GM10847 (cell line): ENCODE results near the gene COX4I1.

Experiments used
- POLR2A ChIP-seq: IDR thresholded peaks from 2 replicates; pipeline ENCODE4 v1.6.1; 2011; ENCODE audit not compliant: insufficient read length; ENCODE audit errors: extremely low read depth

COX4I1 gene

GRCh38 chr16:85799497-85800320 is at the start of gene COX4I1, which contains the start of gene EMC8:
Gene COX4I1 (plus strand): TSS chr16:85799695. CDS start chr16:85801206, 1,511 bp downstream.
Gene EMC8 (minus strand): TSS chr16:85799544. CDS start chr16:85799295, 249 bp downstream.
- peak; percentile 96 for TF ChIP-seq POLR2A

GRCh38 chr16:85749771-85750145 is 49.7 kb upstream of the COX4I1 start:
- no peak for TF ChIP-seq POLR2A

DNA sequence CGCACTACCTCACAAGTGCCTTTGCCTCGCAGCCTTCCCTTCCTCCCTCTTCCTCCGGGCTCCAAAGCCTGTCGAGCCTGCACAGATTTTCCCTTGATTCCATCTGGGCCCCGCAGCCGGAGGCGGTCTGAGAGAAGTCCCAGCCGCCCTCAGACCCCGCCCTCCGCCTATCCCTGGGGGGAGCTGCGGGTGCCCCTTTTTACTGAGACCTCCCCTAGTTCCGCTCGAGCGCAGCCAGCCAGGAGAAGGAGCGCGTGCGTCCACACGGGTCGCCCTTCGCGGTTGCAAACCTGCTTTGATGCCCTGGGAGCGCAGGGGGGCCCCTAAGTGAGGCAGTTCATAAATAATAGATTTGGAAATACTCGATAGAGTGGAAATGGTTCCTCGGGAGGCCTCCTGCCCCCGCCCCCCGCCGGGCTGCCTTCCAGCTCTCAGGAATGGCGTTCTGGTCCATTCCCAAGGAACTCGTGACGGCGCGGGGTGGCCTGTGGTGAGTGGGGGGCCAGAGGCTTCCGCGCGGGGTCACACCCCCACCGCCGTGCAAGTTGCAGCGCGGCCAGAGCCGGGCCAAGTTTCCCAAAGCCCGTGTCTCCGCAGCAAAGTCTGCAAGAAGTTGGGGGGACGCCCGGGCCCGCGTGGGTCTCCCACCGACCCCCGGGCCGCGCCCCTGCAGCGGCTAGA is 49.2 kb upstream of the COX4I1 start:
- peak; percentile 1 for TF ChIP-seq POLR2A

- peak; percentile 9 for TF ChIP-seq POLR2A
These were observed 48.4 kb upstream of the COX4I1 start, which contains the start of gene C16orf74 for GRCh38 chr16:85750827-85751697. Gene C16orf74 (minus strand): TSS chr16:85751096. CDS start chr16:85735217, 15,879 bp downstream.

DNA sequence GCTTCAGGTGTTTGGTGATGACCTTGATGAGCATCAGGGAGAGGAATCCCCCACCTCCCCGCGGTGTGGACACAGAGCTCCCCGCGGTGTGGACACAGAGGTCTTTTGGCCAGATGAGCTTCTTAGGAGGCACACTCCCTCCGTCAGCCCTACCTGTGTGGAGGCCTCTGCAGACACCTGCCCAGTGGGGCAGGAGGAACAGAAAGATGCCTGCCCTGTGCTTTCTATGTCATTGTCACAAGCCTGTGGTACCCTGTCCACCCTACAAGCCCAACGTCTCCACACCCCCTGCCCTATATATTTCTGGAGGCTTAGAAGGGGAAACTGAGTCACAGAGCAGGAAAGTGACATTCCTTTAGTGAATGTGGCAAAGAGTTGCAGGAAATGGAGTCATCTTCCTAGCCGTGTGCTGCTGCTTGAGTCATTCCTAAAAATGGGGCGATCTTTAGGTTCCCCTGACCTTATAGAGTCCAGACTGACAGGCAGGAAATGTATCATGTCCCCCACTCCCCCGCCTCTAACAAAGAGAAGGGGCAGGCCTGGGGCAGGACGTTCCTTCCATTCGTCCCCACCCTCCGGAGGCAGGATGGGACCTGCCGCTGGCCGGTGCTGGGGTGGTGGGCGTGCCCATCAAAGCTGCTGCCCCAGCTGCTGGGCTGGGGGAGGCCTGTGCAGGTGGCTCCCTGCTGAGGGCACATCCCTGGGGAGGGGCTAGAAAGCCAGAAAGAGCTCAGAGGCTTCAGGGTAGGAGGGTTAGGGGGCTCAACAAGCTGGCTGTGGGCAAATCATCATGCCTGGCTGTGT is 47.6 kb upstream of the COX4I1 start:
- no peak for TF ChIP-seq POLR2A

DNA sequence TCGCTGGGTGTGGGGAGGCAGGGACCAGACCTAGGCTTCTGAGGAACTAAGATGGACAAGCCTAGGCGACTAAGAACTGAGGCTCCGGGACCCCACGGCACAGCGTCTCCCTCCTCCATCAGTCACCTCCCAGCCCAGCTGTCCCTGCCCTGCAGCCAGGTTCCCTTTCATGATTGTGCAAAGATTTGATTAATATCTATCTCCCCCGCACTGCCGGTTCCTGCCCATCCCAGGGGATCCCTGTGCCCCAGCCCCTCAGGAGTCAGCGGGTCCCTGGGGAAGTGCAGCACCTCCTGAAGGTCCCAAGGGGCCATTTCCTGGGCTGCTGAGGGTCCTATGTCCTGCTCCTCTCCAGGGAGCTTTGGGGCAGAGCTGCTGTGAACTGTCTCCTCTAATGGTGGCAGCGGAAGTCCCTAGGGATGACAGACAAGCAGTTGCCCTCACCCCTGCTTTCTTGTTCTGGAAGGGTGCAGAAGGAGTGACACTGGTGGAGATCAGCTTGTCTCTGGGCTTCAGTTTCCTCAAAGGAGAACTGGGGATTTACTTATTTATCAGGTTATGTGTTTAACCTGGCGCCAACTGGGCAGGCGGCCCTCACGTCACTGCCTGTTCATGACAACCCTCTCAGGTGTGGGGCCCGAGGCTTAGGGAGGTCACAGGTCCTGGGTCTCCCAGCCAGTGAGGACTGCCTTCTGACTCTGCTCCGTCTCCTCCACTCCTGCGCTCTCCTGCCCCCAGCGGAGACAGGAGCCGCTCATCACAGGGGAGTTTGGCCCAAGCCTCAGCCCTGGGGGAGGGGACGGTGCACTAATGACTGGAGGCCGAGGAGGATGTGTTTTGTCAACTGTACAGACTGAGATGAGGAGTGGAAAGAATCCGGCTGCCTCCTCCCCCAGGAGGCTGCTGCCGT is 46.7 kb upstream of the COX4I1 start:
- TF ChIP-seq POLR2A, result no peak

DNA sequence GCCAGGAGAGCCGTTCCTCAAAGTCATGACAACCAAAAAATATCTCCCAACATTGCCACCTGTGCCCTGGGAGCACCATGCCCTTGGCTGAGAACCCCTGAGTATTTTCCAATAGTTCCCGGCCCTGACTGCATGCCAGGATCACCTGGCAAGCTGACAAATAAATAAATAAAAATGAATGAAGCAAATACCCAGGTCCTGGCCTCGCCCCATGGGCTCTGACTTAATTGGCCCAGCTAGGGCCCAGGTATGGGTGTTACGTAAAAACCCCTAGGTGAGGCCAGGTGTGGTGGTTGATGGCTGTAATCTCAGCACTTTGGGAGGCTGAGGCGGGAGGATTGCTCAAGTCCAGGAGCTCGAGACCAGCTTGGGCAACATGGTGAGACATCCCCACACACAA is 45.9 kb upstream of the COX4I1 start:
- no peak for TF ChIP-seq POLR2A

GRCh38 chr16:85753976-85754375 is 45.5 kb upstream of the COX4I1 start:
- no peak for TF ChIP-seq POLR2A

DNA sequence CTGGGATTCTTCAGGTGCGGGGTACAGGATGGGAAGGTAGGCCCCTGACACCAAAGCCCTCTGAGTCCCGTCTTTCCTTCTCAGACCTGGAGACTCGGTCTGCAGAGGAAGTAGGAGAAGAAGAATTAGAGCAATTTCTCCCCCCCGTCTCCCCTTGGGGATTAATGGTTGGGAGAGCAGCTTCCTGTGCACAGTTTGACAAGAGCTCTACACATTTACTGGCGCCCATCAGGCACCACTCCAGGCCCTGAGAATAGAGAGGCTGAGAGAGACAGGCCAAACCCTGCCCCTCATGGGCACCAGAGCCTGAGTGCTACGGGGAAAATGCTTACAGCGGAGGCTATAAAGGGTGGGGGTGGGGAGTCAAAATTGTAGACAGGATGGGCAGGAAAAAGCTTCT is 45.1 kb upstream of the COX4I1 start:
- no peak for TF ChIP-seq POLR2A

DNA sequence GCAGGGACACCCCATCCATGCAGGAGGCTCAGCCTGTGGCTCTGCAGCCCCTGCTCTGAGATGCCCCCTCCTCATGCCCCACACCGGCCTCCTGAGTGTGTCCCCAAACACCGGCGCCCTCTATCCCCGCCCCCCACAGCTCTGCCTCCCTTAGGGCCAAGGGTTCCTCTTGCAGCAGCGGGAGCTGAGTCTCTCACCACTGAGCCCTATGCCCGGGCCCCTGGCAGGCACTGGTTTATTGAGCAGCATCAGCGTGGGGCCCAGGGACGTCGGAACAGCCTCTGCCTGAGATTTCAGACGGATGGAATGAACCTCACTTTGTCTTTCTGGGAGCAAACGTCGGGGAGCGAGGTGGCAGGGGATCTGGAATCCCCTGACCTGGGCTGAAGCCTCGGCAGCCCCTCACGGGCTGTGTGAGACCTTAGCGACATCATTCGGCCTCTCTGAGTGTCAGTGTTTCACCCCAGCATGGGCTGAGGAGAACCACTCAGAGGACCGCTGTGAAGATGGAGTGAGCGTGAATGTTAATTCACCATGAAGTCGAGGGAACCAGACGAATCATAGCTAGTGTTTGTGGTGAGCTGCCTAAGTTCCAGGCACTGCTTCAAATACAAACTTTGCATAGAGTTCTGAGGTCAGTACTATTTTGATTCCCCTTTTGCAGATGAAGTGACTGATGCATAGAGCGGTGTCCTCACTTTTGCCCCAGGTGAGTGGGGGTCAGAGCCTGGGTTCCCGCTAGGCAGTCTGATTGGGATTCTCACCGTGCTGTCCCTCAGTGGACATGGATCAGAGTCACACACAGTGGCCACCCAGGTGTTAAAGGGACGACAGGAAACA is 43.3 kb upstream of the COX4I1 start:
- peak; percentile 17 for TF ChIP-seq POLR2A

DNA sequence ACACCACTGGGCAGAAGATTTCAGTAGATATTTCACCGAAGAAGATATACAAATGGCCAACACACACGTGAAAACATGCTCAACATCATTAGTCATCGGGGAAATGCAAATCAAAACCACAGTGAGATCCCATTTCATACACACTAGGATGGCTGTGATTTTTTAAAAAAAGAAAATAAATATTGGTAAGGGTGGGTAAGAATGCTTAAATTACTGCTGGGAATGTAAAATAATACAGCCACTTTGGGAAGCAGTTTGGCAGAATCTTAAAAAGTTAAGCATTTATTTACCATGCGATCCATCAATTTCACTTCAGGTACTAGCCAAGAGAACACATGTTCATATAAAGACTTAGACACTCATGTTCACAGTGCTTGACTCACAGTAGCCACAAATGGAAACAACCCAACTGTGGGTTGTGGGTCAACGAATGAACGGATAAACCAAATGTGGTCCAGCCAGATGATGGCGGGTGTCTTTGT is 42.1 kb upstream of the COX4I1 start:
- no peak for TF ChIP-seq POLR2A

DNA sequence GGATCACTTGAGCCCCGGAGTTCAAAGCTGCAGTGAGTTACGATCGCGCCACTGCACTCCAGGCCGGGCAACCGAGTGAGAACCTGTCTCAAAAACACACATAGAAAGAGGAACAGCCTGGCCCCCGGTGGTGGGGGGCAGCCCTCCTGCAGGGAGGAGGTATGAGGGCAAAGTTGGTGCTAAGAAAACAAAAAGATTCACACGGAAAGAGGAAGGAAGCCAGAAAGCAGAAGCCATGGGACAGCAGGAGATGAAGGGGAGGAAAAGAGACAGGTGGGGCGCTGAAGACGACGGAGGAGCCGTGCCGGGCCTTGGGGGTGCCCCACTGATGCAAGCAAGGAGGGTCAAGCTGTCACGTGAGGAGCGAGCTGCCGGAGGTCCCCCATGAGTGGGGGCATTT is 40.4 kb upstream of the COX4I1 start:
- no peak for TF ChIP-seq POLR2A

GRCh38 chr16:85759631-85760419 is 39.7 kb upstream of the COX4I1 start:
- TF ChIP-seq POLR2A, result no peak
